PC-9 (cell line): ENCODE results near the gene MGRN1. TPM values are rescaled to one million over a fixed set of nuclear protein-coding genes. Genes with fewer than 3 reads are reported as not detected.
A peak's percentile ranks its signal among the peaks of the same experiment; 100 is the strongest.

Experiments
- BruUV-seq: library from RNA; stranded (reverse); fragments of 400-500 nt; replicated peaks from 2 replicates; lab custom pipeline; 2021; lab: Mats Ljungman, UMichigan
- CTCF ChIA-PET: fragments of 300-600 bp; sonication (Branson Sonifier 250); formaldehyde crosslinking; loops from one replicate; lab custom pipeline; 2022; ENCODE audit warnings: antibody characterized with exemption; lab: Charles Lee
- POLR2A ChIA-PET: fragments of 300-600 bp; sonication (Branson Sonifier 250); formaldehyde crosslinking; loops from one replicate; lab custom pipeline; 2022; ENCODE audit warnings: antibody characterized with exemption; ENCODE audit not compliant: unreplicated experiment; lab: Charles Lee
- DNase-seq, 2 experiments: peaks; one replicate each; pipeline versions ENCODE4 v3.0.0 to v3.0.0-alpha.2; 2015 to 2022; ENCODE audit warnings: mixed read lengths in 1 of 2
- H2AFZ ChIP-seq: fragments of 200-600 bp; sonication (generic); 2 replicates; pipeline ENCODE4 v1.8.1; 2017; ENCODE audit warnings: antibody characterized with exemption
- H3F3A ChIP-seq: fragments of 200-600 bp; sonication (generic); 2 replicates; pipeline ENCODE4 v1.8.1; 2017; ENCODE audit warnings: antibody characterized with exemption, mild to moderate bottlenecking, low read depth; ENCODE audit not compliant: insufficient read depth
- H3K27ac ChIP-seq: fragments of 200-600 bp; sonication (generic); 2 replicates; pipeline ENCODE4 v1.6.1; 2016; ENCODE audit warnings: mixed run types
- H3K27me3 ChIP-seq: fragments of 200-600 bp; sonication (generic); 2 replicates; pipeline ENCODE4 v1.6.1; 2016; ENCODE audit warnings: low read depth, mixed run types; ENCODE audit not compliant: insufficient read depth
- H3K36me3 ChIP-seq: fragments of 200-600 bp; sonication (generic); 2 replicates; pipeline ENCODE4 v1.6.1; 2016; ENCODE audit warnings: low read depth, mixed run types
- H3K4me1 ChIP-seq: fragments of 200-600 bp; sonication (generic); replicated peaks from 2 replicates; pipeline ENCODE4 v1.6.1; 2016; ENCODE audit warnings: mixed run types; ENCODE audit not compliant: insufficient read depth
- H3K4me2 ChIP-seq: fragments of 200-600 bp; sonication (generic); 2 replicates; pipeline ENCODE4 v1.6.1; 2017; ENCODE audit warnings: mixed run types
- H3K4me3 ChIP-seq: fragments of 200-600 bp; sonication (generic); 2 replicates; pipeline ENCODE4 v1.6.1; 2016; ENCODE audit warnings: mixed run types
- H3K79me2 ChIP-seq: fragments of 200-600 bp; sonication (generic); 2 replicates; pipeline ENCODE4 v1.6.1; 2017; ENCODE audit warnings: low read depth, mixed run types
- H3K9me2 ChIP-seq: fragments of 200-600 bp; sonication (generic); 2 replicates; pipeline ENCODE4 v1.8.1; 2017; ENCODE audit warnings: mild to moderate bottlenecking; ENCODE audit not compliant: insufficient read depth
- H3K9me3 ChIP-seq: fragments of 200-600 bp; sonication (generic); 2 replicates; pipeline ENCODE4 v1.8.1; 2016; ENCODE audit warnings: low read depth; ENCODE audit not compliant: insufficient read depth
- H4K20me1 ChIP-seq: fragments of 200-600 bp; sonication (generic); 2 replicates; pipeline ENCODE4 v1.8.1; 2017; ENCODE audit not compliant: insufficient read depth
- EZH2 ChIP-seq: fragments of 200-600 bp; sonication (generic); IDR thresholded peaks from 2 replicates; pipeline ENCODE4 v1.8.0; 2017; ENCODE audit warnings: antibody characterized with exemption, low read depth
- intact Hi-C: fragments of 100-400 bp; cut with micrococcal nuclease; formaldehyde crosslinking; loops from one replicate; pipeline ENCODE4 v1.10.0; 2022; ENCODE audit not compliant: unreplicated experiment
- total RNA-seq: library from RNA; stranded (reverse); gene quantifications from 2 replicates; pipeline ENCODE4 v1.2.3, GENCODE V29; 2021
- TF ChIP-seq, protein P1 (sequence below): fragments of 200-600 bp; sonication (generic); conservative IDR thresholded peaks from 2 replicates; pipeline ENCODE4 v1.6.1; 2017; ENCODE audit warnings: mixed run types, antibody characterized with exemption, mild to moderate bottlenecking, moderate library complexity

MGRN1 gene
- total RNA-seq, 1 experiment from 2014 or later: 70.4 TPM

DNA sequence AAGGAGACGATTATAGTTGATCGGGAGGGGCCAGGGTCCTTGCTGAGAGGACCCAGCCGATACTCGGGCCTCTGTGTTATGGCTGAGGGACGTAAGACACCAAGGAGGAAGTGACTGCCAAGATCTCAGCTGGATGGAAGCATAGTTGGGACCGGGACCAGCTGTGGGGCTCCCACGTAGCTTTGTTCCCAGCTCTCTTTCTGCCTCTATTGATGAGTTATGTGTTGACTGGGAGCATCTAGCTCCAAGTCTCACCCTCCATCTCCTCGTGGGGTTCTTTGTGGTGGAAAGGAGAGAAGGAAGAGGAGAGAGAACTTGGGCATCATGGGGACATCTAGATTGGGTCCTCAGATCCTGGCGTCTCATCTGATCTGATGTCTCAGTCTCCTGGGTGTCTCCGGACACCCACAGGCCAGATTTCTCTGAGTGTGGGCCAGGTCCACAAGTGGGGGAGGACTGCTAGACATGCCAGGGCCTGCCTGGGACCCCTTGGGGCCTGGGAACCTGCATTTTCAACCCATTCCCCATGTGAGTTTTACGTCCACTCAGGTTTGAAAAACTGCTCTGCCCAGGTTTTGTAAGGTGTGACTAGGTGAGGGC is 1.0 kb downstream of the MGRN1 start:
- intact Hi-C loops: no loop called here
- H3K79me2 ChIP-seq: peaks cover 58% of the 10 kb centered on the region

DNA sequence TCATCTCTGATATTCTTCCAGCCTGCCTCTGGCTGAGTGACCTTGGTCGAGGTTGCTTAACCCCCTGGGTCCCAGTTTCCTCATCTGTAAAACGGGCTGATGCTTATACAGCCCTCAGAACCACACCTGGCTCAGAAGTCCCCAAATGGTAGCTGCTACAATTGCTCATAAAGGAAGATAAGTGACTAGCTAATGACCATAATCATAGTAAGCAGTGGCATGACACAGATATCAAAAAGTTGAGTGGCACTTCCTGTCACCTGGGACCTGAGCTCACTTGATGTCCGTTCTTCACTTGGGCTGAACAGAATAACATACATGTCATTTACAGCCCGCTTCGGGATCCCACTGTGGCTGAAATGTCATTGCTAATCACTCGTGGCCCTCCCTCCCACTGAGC is 1.8 kb downstream of the MGRN1 start:
- H3K4me3 ChIP-seq: peak overlapping the region; percentile 99; the same call in 1 of the 2 replicates
- CTCF ChIA-PET: no interaction called here
- peaks cover 25% of the 10 kb centered on the region for H4K20me1 ChIP-seq
- peaks cover 66% of the 10 kb centered on the region for H3K79me2 ChIP-seq
- peaks cover 7% of the 10 kb centered on the region for H3K4me1 ChIP-seq
- POLR2A ChIA-PET: no interaction called here
- H3K27ac ChIP-seq: no peak overlapping the region
- intact Hi-C loops: no loop called here
- H3K4me2 ChIP-seq: peak overlapping the region; percentile 97
- H3K36me3 ChIP-seq: no peaks in the 10 kb centered on the region
- no peaks in the 10 kb centered on the region for H3K27me3 ChIP-seq
- H3F3A ChIP-seq: peaks cover 12% of the 10 kb centered on the region
- 0 out of 2 replicates have a peak, but pooled peaks cover 4% of the 10 kb centered on the region for H3K9me3 ChIP-seq
- no peak for DNase-seq
- H2AFZ ChIP-seq: no peak overlapping the region
- TF ChIP-seq, protein P1, sequence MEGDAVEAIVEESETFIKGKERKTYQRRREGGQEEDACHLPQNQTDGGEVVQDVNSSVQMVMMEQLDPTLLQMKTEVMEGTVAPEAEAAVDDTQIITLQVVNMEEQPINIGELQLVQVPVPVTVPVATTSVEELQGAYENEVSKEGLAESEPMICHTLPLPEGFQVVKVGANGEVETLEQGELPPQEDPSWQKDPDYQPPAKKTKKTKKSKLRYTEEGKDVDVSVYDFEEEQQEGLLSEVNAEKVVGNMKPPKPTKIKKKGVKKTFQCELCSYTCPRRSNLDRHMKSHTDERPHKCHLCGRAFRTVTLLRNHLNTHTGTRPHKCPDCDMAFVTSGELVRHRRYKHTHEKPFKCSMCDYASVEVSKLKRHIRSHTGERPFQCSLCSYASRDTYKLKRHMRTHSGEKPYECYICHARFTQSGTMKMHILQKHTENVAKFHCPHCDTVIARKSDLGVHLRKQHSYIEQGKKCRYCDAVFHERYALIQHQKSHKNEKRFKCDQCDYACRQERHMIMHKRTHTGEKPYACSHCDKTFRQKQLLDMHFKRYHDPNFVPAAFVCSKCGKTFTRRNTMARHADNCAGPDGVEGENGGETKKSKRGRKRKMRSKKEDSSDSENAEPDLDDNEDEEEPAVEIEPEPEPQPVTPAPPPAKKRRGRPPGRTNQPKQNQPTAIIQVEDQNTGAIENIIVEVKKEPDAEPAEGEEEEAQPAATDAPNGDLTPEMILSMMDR: no peak
- TF ChIP-seq EZH2: no peak
- no TSS peak for BruUV-seq
- no peaks in the 10 kb centered on the region for H3K9me2 ChIP-seq

More for the DNA sequence above, 1.0 kb downstream of the MGRN1 start:
- H4K20me1 ChIP-seq: peaks cover 25% of the 10 kb centered on the region
- peaks cover 6% of the 10 kb centered on the region; the same call in 1 of the 2 replicates for H3F3A ChIP-seq
- TSS peak; percentile 35 for BruUV-seq
- H3K9me3 ChIP-seq: 0 out of 2 replicates have a peak, but pooled peaks cover under 1% of the 10 kb centered on the region
- peak overlapping the region; percentile 93 for H2AFZ ChIP-seq
- H3K4me1 ChIP-seq: peaks cover 7% of the 10 kb centered on the region
- peak overlapping the region; percentile 97 for H3K4me2 ChIP-seq
- H3K9me2 ChIP-seq: no peaks in the 10 kb centered on the region
- DNase-seq: no peak
- H3K27me3 ChIP-seq: no peaks in the 10 kb centered on the region
- peak overlapping the region; percentile 99 for H3K4me3 ChIP-seq
- TF ChIP-seq, protein P1: no peak
- no peak for TF ChIP-seq EZH2
- POLR2A ChIA-PET: no interaction called here
- CTCF ChIA-PET: interaction anchor here (1.2 to 2.4 kb wide), 2 partner anchors 9 to 57 kb away, joined by 3 to 13 read pairs; no protein-coding TSS in a partner anchor
- H3K27ac ChIP-seq: peak overlapping the region; percentile 20; the same call in 1 of the 2 replicates
- no peaks in the 10 kb centered on the region for H3K36me3 ChIP-seq

DNA sequence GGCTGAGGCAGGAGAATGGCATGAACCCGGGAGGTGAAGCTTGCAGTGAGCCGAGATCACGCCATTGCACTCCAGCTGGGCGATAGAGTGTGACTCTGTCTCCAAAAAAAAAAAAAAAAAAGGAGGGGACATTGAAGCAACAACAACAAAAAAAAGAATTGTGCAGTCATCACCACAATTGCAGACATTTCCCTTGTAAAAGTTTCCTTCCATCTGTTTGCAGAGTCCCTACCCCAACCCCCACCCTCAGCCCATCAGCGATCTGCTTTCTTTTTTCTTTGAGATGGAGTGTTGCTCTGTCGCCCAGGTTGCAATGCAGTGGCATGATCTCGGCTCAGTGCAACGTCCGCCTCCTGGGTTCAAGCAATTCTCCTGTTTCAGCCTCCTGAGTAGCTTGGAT is 3.7 kb downstream of the MGRN1 start:
- peaks cover 12% of the 10 kb centered on the region for H3F3A ChIP-seq
- no TSS peak for BruUV-seq
- intact Hi-C loops: no loop called here
- H3K4me2 ChIP-seq: no peak overlapping the region
- H3K36me3 ChIP-seq: no peaks in the 10 kb centered on the region
- no peaks in the 10 kb centered on the region for H3K9me2 ChIP-seq
- CTCF ChIA-PET: interaction anchor here (0.6 kb wide), 1 partner anchor 361 kb away, joined by 4 read pairs; no protein-coding TSS in a partner anchor
- POLR2A ChIA-PET: no interaction called here
- no peaks in the 10 kb centered on the region for H3K27me3 ChIP-seq
- no peak for DNase-seq
- no peak overlapping the region for H2AFZ ChIP-seq
- peaks cover 16% of the 10 kb centered on the region for H3K4me1 ChIP-seq
- no peak overlapping the region for H3K4me3 ChIP-seq
- 0 out of 2 replicates have a peak, but pooled peaks cover 7% of the 10 kb centered on the region for H3K9me3 ChIP-seq
- H3K79me2 ChIP-seq: peaks cover 82% of the 10 kb centered on the region
- H4K20me1 ChIP-seq: peaks cover 36% of the 10 kb centered on the region
- no peak for TF ChIP-seq EZH2
- TF ChIP-seq, protein P1: no peak
- H3K27ac ChIP-seq: no peak overlapping the region
